Retinal pigment epithelial cell (primary cell): ENCODE measurements around the gene GNMT.

ENCODE experiments used
- DNase-seq: peaks from one replicate; pipeline ENCODE4 v3.0.0-alpha.2; 2010; ENCODE audit warnings: low read depth
- H3K4me3 ChIP-seq: 2 replicates; pipeline ENCODE4 v1.5.1; 2011; ENCODE audit warnings: mild to moderate bottlenecking, low read length, control low read depth, moderate library complexity
- TF ChIP-seq, protein P1 (sequence below): conservative IDR thresholded peaks from 2 replicates; pipeline ENCODE4 v1.5.1; 2011; ENCODE audit warnings: low read depth, low read length, control low read depth, inconsistent platforms

The GNMT gene

DNA sequence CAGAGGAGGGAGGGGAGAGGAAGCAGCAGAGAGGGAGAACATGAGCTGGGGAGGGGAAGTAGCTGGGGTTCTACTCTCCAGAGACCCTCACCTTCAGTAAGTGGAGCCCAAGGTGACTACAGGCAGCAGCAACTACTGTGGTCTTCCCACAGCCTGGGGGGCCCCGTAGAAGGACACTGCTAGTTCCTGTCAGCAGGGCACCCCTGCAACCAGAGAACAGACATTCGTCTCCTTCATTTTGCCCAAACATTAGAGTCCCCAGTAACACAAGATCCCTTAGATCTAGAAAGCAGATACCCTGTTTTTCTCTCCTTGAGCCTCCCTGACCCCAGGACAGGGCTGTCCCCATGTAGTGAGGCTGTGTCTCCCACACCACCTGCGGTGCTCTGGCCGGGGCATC, 8.2 kb downstream of the GNMT start:
- no peak for DNase-seq
- no peak overlapping the region for H3K4me3 ChIP-seq
- TF ChIP-seq, protein P1, sequence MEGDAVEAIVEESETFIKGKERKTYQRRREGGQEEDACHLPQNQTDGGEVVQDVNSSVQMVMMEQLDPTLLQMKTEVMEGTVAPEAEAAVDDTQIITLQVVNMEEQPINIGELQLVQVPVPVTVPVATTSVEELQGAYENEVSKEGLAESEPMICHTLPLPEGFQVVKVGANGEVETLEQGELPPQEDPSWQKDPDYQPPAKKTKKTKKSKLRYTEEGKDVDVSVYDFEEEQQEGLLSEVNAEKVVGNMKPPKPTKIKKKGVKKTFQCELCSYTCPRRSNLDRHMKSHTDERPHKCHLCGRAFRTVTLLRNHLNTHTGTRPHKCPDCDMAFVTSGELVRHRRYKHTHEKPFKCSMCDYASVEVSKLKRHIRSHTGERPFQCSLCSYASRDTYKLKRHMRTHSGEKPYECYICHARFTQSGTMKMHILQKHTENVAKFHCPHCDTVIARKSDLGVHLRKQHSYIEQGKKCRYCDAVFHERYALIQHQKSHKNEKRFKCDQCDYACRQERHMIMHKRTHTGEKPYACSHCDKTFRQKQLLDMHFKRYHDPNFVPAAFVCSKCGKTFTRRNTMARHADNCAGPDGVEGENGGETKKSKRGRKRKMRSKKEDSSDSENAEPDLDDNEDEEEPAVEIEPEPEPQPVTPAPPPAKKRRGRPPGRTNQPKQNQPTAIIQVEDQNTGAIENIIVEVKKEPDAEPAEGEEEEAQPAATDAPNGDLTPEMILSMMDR, result no peak

DNA sequence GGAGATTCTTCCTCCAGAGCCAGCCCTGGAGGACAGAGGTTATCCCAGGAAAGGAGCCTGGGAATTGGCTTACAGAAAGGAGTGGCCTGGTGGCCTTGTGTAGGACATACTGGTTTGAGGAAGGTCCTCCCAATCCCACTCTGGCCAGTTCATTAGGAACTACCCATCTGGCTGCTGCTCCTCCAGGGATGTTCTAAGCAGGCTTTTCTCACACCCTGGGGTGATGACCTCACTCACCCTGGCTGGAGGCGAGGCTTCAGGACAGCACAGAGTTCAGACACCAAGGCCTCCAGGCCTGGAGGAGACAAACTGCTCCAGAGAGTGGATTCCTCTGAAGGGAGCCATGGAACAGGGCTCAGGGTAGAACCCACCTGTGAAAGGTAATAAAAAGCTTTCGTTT, 8.9 kb downstream of the GNMT start:
- H3K4me3 ChIP-seq, result no peak overlapping the region
- TF ChIP-seq, protein P1, result no peak
- no peak for DNase-seq

DNA sequence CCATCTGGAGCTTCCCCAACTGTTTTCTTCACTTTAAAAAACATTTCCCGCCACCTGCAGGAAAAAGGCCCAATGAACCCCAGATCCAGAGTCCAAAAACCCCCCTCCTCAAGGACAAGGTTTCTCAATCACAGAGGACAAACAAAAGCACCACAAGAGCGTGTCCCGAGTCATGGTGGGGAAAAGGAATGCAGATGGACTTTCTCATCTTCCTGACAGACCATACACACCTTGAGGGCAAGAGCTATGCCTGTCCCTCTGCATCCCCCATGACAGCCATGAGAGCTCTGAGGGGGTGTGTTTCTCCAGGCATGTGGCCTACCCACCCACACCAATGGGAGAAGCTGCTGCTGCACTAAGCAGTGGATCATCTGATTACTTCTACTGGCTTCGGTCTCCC, 9.4 kb downstream of the GNMT start:
- DNase-seq, result no peak
- TF ChIP-seq, protein P1, result no peak
- H3K4me3 ChIP-seq, result no peak overlapping the region

DNA sequence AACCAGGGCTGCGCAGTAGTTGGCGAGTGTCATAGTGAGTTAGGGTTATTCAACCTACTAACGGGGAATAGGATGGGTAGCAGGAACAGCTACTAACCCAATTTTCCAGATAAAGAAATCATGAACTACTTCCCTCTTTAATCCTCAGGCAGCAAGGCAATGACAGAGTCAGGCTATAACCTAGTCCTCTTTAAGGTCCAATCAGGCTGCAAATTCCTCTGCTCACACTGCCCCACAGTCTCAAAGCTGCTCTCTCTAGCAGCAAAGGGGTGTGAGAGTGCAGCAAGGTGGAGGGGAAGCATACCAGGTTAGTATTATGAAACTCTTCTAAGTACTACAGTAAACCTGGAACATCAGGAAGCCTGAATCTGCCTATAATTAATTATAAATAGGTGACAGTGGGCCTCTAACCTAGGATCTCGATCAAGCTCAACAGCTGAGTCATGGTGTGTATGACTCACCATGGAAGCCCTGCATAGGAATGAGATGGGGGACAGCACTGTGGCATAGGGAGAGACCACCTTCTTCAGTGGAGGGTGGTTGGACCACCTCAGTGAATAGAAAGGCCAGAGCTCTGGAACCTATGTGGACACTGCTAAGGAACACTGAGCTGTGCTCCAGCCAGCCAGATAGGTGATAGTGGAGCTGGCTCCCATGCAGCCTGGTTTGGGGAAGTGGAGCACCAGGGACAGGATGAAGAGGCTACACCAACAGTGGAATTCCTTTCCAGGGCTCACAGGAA, 10.5 kb downstream of the GNMT start:
- H3K4me3 ChIP-seq, result no peak overlapping the region
- TF ChIP-seq, protein P1, result no peak
- no peak for DNase-seq

DNA sequence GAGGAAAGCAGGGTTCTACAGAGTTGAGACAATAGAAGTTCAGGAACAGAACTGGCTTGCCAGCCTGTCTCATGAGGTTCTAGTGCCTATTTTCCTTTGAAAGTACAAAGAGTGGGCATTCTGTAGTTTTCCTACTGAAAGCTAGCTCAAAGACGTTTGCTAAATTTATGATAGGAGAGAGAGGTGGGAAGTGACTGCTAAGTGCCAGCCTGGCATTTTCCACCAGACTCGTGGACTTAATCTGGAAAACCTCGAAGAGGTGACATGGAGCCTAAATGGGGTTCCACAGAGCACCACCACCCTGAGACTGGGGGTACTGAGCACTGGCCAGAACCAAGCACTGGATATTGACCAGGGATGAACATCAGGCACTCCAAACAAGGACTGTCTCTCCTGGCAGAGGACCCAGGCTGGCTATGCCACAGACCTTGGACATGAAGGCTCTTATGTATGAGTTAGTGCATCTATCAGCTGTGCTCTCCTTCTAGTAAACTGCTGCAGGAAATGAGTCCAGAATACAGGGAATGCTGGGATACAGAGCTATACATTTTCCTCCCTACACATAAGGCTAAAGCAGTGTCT, 11.3 kb downstream of the GNMT start:
- TF ChIP-seq, protein P1, result no peak
- H3K4me3 ChIP-seq, result no peak overlapping the region
- DNase-seq, result no peak

DNA sequence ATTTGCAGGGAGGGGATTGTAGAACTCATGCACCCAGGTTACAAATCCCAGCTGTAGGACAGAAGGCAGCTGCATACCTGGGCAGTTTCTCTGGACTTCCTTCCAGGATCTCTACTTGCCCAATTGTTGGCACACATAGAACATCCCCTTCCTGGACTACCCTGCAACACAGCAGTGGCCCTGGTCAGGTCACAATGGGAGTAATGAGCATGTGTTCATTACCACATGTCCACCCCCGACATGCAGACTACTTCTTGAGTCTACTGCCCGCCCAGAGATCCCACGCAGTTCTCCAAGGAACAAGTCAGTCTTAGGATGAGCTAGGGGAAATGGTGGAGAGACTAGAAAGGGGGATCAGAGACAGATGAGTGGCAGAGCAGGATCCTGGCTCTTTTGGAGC, 13.4 kb downstream of the GNMT start:
- TF ChIP-seq, protein P1, result no peak
- no peak for DNase-seq
- H3K4me3 ChIP-seq, result no peak overlapping the region

DNA sequence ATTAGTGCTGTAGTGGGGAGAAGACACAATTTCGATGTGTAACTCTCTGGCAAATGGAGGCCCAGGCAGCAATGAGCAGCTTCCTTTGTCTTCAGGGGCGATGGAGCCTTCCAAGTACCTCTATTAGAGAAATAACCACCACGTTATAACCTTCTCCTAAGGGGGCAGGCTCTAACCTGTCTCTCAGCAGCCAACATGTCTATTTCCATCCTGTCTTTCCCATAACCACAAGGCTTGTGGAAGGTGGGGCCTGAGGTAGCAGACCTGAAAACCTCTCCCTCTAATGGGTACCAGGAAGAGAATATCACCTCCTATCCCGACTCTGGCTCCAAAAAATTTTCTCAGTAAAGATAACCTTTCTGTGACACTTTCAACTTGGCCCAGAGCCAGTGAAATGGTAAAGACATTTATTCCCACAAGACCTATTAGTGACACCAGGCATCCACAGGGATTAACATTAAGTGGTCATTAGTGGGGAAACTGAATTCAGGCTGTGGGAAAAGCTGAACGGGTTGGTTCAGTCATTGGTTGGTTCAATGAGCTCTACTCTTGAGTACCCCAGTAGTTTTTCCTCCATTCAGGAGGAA, 14.5 kb downstream of the GNMT start:
- no peak overlapping the region for H3K4me3 ChIP-seq
- TF ChIP-seq, protein P1, result no peak
- DNase-seq, result no peak
